IPS-11a (cell line): Measurements from ENCODE around the gene RIC8A.
A peak's percentile ranks its signal among the peaks of the same experiment; 100 is the strongest.
"Not testable (repeated sequence)": the region's sequence is repeated elsewhere in the genome, so short reads cannot be mapped to it uniquely, and the experiment has no call there.

Experiments
- H3K4me3 ChIP-seq: one replicate; pipeline ENCODE4 v1.5.1; 2013; ENCODE audit warnings: low read depth, low read length, control low read depth

RIC8A gene

GRCh38 chr11:217704-218103 is 10.2 kb downstream of the RIC8A start:
- H3K4me3 ChIP-seq: no peak overlapping the region

- no peak overlapping the region for H3K4me3 ChIP-seq
Observed at GRCh38 chr11:218815-219593, 11.5 kb downstream of the RIC8A start.

GRCh38 chr11:220641-221215 is 13.2 kb downstream of the RIC8A start:
- H3K4me3 ChIP-seq: not testable (repeated sequence)

- no peak overlapping the region for H3K4me3 ChIP-seq
Observed at GRCh38 chr11:221539-221938, 14.0 kb downstream of the RIC8A start.

GRCh38 chr11:221998-222789 is 14.7 kb downstream of the RIC8A start:
- no peak overlapping the region for H3K4me3 ChIP-seq

- no peak overlapping the region for H3K4me3 ChIP-seq
Observed at GRCh38 chr11:223026-223789, 15.7 kb downstream of the RIC8A start.

- H3K4me3 ChIP-seq: no peak overlapping the region
Observed at GRCh38 chr11:223884-224283, 16.4 kb downstream of the RIC8A start.

GRCh38 chr11:224424-224823 is 16.9 kb downstream of the RIC8A start:
- H3K4me3 ChIP-seq: no peak overlapping the region

- no peak overlapping the region for H3K4me3 ChIP-seq
Observed at GRCh38 chr11:225734-226453, 18.4 kb downstream of the RIC8A start.

GRCh38 chr11:227824-228379 is 20.4 kb downstream of the RIC8A start:
- H3K4me3 ChIP-seq: no peak overlapping the region

GRCh38 chr11:230431-230830 is 22.9 kb downstream of the RIC8A start:
- no peak overlapping the region for H3K4me3 ChIP-seq

- no peak overlapping the region for H3K4me3 ChIP-seq
Observed at GRCh38 chr11:232783-233565, 25.5 kb downstream of the RIC8A start.

- H3K4me3 ChIP-seq: peak overlapping the region; percentile 50
Observed at GRCh38 chr11:235180-235579, 27.7 kb downstream of the RIC8A start.

- peak overlapping the region; percentile 50 for H3K4me3 ChIP-seq
Observed at GRCh38 chr11:235609-235996, 28.1 kb downstream of the RIC8A start.

- peak within 1 kb of the TSS; percentile 90 for H3K4me3 ChIP-seq
Observed at GRCh38 chr11:235997-236773, 28.7 kb downstream of the RIC8A start, which contains the start of gene SIRT3. SIRT3 (minus strand) TSS chr11:236342; CDS start chr11:236328, 14 bp downstream.

GRCh38 chr11:236774-237767 is 29.6 kb downstream of the RIC8A start, which contains the start of gene PSMD13:
PSMD13 (plus strand) TSS chr11:236976; CDS start chr11:237050, 74 bp downstream.
- peak within 1 kb of the TSS; percentile 90 for H3K4me3 ChIP-seq

- not testable (repeated sequence) for H3K4me3 ChIP-seq
Observed at GRCh38 chr11:238346-238745, 30.8 kb downstream of the RIC8A start.
